ENCODE data around the gene OR1J2.

Gene OR1J2

GRCh38 chr9:122552812-122553211 is 42.2 kb downstream of the OR1J2 start, which contains the start of gene OR1N2:
Gene OR1N2, plus strand, starts transcription at chr9:122553112. Its CDS starts 100 bp downstream, at chr9:122553212.
- DNase-seq = no peak

All from effector CD8-positive, alpha-beta T cell (primary cell).